MM.1S (cell line): ENCODE data around the gene NAT9.

Source experiments
- EZH2phosphoT487 ChIP-seq: fragments of 300-600 bp; sonication (generic); IDR thresholded peaks from 2 replicates; pipeline ENCODE4 v1.6.1; 2018; ENCODE audit warnings: antibody characterized with exemption, low read length
- TF ChIP-seq, protein P1 (sequence below): fragments of 300-600 bp; sonication (generic); IDR thresholded peaks from 2 replicates; pipeline ENCODE4 v1.5.1; 2016; ENCODE audit warnings: antibody characterized with exemption, low read length, mixed read lengths

DNA sequence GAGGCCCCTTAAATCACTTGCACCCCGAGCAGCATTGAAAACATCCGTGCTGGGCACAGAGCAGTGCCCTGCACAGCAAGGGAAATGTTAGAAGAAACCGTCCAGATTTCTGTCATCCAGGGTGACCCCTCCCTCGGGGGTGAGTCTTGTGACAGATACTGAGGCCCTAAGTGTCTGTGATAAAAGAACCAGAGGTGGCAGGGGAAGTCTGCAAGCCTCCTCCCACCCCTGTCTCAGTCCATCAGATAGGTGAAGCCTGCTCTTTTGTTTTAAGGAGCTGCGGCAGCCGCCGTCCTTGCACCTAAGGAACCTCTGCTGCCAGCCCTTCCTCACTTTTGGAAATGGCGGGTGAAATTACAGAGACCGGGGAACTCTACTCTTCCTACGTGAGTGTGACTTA, 845 bp upstream of the NAT9 start:
- TF ChIP-seq, protein P1, sequence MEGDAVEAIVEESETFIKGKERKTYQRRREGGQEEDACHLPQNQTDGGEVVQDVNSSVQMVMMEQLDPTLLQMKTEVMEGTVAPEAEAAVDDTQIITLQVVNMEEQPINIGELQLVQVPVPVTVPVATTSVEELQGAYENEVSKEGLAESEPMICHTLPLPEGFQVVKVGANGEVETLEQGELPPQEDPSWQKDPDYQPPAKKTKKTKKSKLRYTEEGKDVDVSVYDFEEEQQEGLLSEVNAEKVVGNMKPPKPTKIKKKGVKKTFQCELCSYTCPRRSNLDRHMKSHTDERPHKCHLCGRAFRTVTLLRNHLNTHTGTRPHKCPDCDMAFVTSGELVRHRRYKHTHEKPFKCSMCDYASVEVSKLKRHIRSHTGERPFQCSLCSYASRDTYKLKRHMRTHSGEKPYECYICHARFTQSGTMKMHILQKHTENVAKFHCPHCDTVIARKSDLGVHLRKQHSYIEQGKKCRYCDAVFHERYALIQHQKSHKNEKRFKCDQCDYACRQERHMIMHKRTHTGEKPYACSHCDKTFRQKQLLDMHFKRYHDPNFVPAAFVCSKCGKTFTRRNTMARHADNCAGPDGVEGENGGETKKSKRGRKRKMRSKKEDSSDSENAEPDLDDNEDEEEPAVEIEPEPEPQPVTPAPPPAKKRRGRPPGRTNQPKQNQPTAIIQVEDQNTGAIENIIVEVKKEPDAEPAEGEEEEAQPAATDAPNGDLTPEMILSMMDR, result no peak
- TF ChIP-seq EZH2phosphoT487, result no peak
